ENCODE results near the gene NECAB3.

GRCh38 chr20:33709398-33709797 lies 35.2 kb upstream of the NECAB3 start:
- TF ChIP-seq USF2 (IDR thresholded peaks at IDR 0.05; ENCODE audit: borderline replicate concordance, low read depth, low read length) (no peak), NRF1 (IDR thresholded peaks at IDR 0.05; ENCODE audit: low read depth, low read length) (no peak), POLR2AphosphoS5 (IDR thresholded peaks at IDR 0.05; ENCODE audit: low read depth, low read length) (no peak), TCF12 (IDR thresholded peaks at IDR 0.05) (no peak), JUND (IDR thresholded peaks at IDR 0.05) (no peak)
- TF ChIP-seq, protein P1, sequence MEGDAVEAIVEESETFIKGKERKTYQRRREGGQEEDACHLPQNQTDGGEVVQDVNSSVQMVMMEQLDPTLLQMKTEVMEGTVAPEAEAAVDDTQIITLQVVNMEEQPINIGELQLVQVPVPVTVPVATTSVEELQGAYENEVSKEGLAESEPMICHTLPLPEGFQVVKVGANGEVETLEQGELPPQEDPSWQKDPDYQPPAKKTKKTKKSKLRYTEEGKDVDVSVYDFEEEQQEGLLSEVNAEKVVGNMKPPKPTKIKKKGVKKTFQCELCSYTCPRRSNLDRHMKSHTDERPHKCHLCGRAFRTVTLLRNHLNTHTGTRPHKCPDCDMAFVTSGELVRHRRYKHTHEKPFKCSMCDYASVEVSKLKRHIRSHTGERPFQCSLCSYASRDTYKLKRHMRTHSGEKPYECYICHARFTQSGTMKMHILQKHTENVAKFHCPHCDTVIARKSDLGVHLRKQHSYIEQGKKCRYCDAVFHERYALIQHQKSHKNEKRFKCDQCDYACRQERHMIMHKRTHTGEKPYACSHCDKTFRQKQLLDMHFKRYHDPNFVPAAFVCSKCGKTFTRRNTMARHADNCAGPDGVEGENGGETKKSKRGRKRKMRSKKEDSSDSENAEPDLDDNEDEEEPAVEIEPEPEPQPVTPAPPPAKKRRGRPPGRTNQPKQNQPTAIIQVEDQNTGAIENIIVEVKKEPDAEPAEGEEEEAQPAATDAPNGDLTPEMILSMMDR (IDR thresholded peaks at IDR 0.05) = no peak
- TF ChIP-seq, protein P2, sequence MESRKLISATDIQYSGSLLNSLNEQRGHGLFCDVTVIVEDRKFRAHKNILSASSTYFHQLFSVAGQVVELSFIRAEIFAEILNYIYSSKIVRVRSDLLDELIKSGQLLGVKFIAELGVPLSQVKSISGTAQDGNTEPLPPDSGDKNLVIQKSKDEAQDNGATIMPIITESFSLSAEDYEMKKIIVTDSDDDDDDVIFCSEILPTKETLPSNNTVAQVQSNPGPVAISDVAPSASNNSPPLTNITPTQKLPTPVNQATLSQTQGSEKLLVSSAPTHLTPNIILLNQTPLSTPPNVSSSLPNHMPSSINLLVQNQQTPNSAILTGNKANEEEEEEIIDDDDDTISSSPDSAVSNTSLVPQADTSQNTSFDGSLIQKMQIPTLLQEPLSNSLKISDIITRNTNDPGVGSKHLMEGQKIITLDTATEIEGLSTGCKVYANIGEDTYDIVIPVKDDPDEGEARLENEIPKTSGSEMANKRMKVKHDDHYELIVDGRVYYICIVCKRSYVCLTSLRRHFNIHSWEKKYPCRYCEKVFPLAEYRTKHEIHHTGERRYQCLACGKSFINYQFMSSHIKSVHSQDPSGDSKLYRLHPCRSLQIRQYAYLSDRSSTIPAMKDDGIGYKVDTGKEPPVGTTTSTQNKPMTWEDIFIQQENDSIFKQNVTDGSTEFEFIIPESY (IDR thresholded peaks at IDR 0.05; ENCODE audit: borderline replicate concordance, low read depth) = no peak
